GM12865 (cell line): Measurements from ENCODE around the gene IER3IP1.
"Not testable (repeated sequence)": the region's sequence is repeated elsewhere in the genome, so short reads cannot be mapped to it uniquely, and the experiment has no call there.

ENCODE experiments used
- DNase-seq: peaks from one replicate; pipeline ENCODE4 v3.0.0; 2010; ENCODE audit warnings: low read depth
- H3K4me3 ChIP-seq: 2 replicates; pipeline ENCODE4 v1.5.1; 2011; ENCODE audit warnings: mild to moderate bottlenecking, low read depth, low read length, control low read depth
- TF ChIP-seq, protein P1 (sequence below): IDR thresholded peaks from 2 replicates; pipeline ENCODE4 v1.5.1; 2011; ENCODE audit warnings: low read length, control low read depth, low read depth, inconsistent platforms; ENCODE audit not compliant: insufficient read depth; ENCODE audit errors: missing control alignments

IER3IP1 gene

DNA sequence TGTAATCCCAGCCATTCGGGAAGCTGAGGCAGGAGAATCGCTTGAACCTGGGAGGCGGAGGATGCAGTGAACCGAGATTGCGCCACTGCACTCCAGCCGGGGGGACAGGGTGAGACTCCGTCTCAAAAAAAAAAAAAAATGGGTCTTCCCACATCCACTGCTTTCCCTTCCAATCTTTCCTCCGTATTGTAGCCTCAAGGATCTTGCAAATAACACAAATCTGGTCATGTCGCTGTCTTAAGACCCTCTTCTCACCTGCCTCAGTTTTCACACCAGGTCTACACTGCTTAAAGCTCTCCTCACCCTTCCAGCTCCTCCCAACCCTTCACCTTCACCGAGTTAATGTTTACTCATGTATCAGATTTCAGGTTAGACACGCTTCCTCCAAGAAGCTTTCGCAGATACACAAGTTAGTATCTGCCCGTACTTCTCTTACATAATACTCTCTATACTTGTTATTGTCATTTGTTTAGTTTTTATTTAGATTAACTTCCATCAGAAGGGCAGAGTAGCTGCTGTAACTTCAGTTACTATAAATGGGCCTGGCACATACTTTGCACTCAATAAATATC, 1.5 kb downstream of the IER3IP1 start:
- DNase-seq, result no peak
- H3K4me3 ChIP-seq, result peak overlapping the region; percentile 72
- TF ChIP-seq, protein P1, sequence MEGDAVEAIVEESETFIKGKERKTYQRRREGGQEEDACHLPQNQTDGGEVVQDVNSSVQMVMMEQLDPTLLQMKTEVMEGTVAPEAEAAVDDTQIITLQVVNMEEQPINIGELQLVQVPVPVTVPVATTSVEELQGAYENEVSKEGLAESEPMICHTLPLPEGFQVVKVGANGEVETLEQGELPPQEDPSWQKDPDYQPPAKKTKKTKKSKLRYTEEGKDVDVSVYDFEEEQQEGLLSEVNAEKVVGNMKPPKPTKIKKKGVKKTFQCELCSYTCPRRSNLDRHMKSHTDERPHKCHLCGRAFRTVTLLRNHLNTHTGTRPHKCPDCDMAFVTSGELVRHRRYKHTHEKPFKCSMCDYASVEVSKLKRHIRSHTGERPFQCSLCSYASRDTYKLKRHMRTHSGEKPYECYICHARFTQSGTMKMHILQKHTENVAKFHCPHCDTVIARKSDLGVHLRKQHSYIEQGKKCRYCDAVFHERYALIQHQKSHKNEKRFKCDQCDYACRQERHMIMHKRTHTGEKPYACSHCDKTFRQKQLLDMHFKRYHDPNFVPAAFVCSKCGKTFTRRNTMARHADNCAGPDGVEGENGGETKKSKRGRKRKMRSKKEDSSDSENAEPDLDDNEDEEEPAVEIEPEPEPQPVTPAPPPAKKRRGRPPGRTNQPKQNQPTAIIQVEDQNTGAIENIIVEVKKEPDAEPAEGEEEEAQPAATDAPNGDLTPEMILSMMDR, result no peak

- TF ChIP-seq, protein P1, result no peak
Observed at GRCh38 chr18:47172476-47172875, 3.7 kb downstream of the IER3IP1 start.

GRCh38 chr18:47168913-47169312, 7.3 kb downstream of the IER3IP1 start:
- TF ChIP-seq, protein P1, result no peak
- H3K4me3 ChIP-seq, result no peak overlapping the region
- DNase-seq, result no peak

More at GRCh38 chr18:47172476-47172875, 3.7 kb downstream of the IER3IP1 start:
- no peak overlapping the region for H3K4me3 ChIP-seq
- DNase-seq, result no peak

GRCh38 chr18:47168509-47168908, 7.7 kb downstream of the IER3IP1 start:
- H3K4me3 ChIP-seq, result no peak overlapping the region
- TF ChIP-seq, protein P1, result no peak
- DNase-seq, result no peak

DNA sequence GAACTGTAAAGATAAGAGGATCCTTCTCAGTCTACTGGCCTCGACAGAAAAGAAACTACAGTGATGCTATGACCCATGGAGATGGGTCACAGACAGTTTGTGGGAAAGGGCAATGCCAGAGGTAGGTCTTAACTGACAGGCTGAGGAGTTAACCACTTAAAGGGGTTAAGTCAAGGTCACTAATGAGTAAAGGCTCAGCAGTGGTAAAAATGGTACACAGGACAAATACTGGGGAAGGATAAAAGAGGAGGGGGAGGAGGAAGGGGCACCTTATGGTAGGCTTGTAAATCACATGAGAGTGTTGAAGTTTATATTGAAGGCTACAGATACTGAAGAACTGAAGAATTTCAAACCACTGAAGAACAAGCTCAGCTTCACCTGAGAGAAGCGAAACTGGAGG, 9.9 kb downstream of the IER3IP1 start:
- no peak overlapping the region for H3K4me3 ChIP-seq
- peak; percentile 8 for DNase-seq
- TF ChIP-seq, protein P1, result no peak

DNA sequence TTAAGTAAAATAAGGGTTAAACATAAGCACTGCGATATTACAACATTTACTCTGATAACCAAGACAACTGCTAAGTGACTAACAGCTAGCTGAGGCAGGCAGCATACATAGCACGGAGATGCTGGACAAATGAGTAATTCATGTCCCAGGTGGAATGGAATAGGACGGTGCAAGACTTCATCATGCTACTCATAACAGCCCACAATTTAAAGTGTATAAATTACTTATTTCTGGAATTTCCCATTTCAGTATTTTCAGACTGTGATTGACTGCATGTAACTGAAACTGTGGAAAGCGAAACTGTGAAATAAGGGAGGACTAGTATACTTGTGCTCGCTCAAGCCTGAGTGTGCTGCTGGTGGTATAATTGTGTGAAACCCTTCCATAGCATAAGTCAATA, 12.9 kb downstream of the IER3IP1 start:
- peak; percentile 52 for DNase-seq
- TF ChIP-seq, protein P1, result no peak
- H3K4me3 ChIP-seq, result no peak overlapping the region

DNA sequence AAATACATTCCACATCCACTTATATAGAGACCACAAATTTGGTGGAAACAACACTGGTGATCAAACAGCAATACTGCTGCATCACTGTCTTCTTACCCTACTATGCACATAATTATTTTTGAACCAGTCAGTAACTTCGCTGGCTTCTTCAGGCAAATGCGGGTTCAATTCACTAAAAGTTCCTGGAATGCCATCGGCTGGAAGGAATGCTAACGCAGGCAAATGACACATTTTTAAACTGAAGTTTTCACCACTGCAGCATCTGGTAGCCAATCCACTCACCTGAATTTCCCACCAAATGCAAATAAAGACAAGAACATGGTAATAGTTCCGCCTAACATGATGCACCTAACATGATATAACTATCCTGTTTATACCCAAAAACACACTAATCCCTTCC, 15.9 kb downstream of the IER3IP1 start:
- no peak overlapping the region for H3K4me3 ChIP-seq
- DNase-seq, result no peak
- TF ChIP-seq, protein P1, result no peak

- not testable (repeated sequence) for DNase-seq, H3K4me3 ChIP-seq
Observed at GRCh38 chr18:47158404-47158803, 17.8 kb downstream of the IER3IP1 start.
